ENCODE data around the gene AZU1.

Gene AZU1

DNA sequence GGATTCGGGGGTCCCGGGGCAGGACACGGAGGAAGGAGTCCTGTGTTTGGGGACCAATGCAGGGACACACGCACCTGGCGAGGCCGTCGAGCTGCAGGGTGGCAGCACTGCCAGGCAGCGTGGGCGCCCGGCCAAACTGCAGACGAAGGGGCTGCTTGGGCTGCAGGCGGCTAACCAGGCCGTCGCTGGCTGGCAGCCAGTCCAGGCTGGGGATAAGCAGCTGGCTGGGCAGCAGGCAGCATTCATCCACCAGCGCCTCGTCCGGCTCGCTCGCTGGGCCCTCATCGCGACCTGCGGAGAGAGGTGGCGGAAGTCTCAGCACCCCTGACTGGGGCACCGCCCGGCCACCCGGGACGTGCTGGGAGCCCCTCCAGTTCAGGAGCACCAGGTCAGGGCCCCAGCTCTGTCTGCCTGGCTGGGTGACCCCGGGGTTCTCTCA is 43.3 kb downstream of the AZU1 start:
- no peak for DNase-seq
- H3K27me3 ChIP-seq (replicated peaks in 2 of 5; ENCODE audit: control insufficient read depth in 4 of 5, insufficient read depth in 5 of 5, low read length in 4 of 5) = no peaks in the 10 kb centered on the region
- H3K4me1 ChIP-seq (ENCODE audit: control extremely low read depth in 1 of 4, control insufficient read depth in 4 of 4, insufficient read depth in 4 of 4, low read length in 3 of 4) = peaks cover 0 to 12% (median 4%) of the 10 kb centered on the region in 4 experiments
- whole genome bisulfite sequencing (ENCODE audit: insufficient coverage) = 98% methylated on average over 28 of the region's 28 CpGs
- H3K4me3 ChIP-seq (ENCODE audit: control insufficient read depth in 1 of 7, extremely low read depth in 1 of 7, insufficient read depth in 4 of 7, low read depth in 2 of 7, low read length in 6 of 7) = no peak overlapping the region
- H3K36me3 ChIP-seq (ENCODE audit: control insufficient read depth in 4 of 4, insufficient read depth in 4 of 4, low read length in 3 of 4) = peaks cover 5 to 63% (median 43%) of the 10 kb centered on the region in 4 experiments
- H3K9me3 ChIP-seq (ENCODE audit: control extremely low read depth in 1 of 5, control insufficient read depth in 4 of 5, insufficient read depth in 2 of 5, low read depth in 1 of 5, low read length in 4 of 5) = no peaks in the 10 kb centered on the region
- H3K27ac ChIP-seq (ENCODE audit: insufficient read depth in 1 of 2, low read depth in 1 of 2, low read length in 2 of 2, poor library complexity in 1 of 2, severe bottlenecking in 2 of 2) = no peak overlapping the region
- POLR2A ChIA-PET = no interaction called here
- CTCF ChIA-PET = no interaction called here

DNA sequence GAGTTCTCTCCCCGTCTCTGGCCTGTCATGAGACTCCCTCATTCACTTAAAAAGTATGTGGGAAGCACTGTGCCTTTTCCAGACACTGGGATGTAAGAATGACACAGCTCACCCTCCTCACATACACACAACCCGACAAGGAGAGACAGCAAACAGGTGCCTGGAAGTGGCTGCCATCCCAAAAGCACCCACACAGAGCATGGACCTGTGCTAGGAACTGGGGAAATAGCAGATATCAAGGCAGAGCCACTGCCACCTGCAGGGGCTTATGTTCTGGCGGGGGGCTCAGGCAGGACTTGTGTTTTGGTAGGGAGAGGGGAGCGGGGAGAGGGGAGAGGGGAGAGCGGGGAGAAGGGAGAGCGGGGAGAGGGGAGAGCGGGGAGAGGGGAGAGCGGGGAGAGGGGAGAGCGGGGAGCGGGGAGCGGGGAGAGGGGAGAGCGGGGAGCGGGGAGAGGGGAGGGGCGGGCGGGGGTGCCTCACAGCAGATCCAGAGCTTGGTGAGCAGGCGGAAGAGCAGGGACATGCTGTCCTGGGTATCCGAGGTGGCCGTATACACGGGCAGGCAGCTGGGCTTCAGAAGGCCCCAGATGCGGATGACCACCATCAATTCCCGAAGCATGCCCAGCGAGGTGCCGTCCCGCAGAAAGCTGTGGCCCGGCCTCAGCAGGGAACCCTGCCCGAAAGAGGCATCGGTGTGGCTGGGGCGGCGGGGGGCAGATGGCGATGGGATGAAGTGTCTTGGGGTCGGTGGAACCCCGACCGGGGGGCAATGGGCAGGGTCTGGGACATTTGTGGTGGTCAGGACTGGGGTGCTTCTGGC is 44.0 kb downstream of the AZU1 start:
- H3K4me3 ChIP-seq (ENCODE audit: control insufficient read depth in 1 of 7, extremely low read depth in 1 of 7, insufficient read depth in 4 of 7, low read depth in 2 of 7, low read length in 6 of 7) = no peak overlapping the region
- no peak overlapping the region for H3K27ac ChIP-seq (ENCODE audit: insufficient read depth in 1 of 2, low read depth in 1 of 2, low read length in 2 of 2, poor library complexity in 1 of 2, severe bottlenecking in 2 of 2)
- WGBS (ENCODE audit: insufficient coverage) = 97% methylated on average over 15 of the region's 33 CpGs
- H3K9me3 ChIP-seq (ENCODE audit: control extremely low read depth in 1 of 5, control insufficient read depth in 4 of 5, insufficient read depth in 2 of 5, low read depth in 1 of 5, low read length in 4 of 5) = no peaks in the 10 kb centered on the region
- DNase-seq = no peak
- ChIA-PET CTCF (interaction anchor here (0.7 kb wide), 1 partner anchor 8 kb away, joined by 3 read pairs; no protein-coding TSS in a partner anchor), POLR2A (interaction anchor here (0.6 kb wide), 2 partner anchors 33 to 35 kb away, joined by 3 to 4 read pairs; no protein-coding TSS in a partner anchor)
- H3K27me3 ChIP-seq (replicated peaks in 2 of 5; ENCODE audit: control insufficient read depth in 4 of 5, insufficient read depth in 5 of 5, low read length in 4 of 5) = no peaks in the 10 kb centered on the region
- peaks cover 0 to 12% (median 4%) of the 10 kb centered on the region in 4 experiments for H3K4me1 ChIP-seq (ENCODE audit: control extremely low read depth in 1 of 4, control insufficient read depth in 4 of 4, insufficient read depth in 4 of 4, low read length in 3 of 4)
- peaks cover 5 to 69% (median 49%) of the 10 kb centered on the region in 4 experiments for H3K36me3 ChIP-seq (ENCODE audit: control insufficient read depth in 4 of 4, insufficient read depth in 4 of 4, low read length in 3 of 4)

GRCh38 chr19:872266-872951 is 44.8 kb downstream of the AZU1 start:
- no peak overlapping the region for H3K4me3 ChIP-seq (ENCODE audit: control insufficient read depth in 1 of 7, extremely low read depth in 1 of 7, insufficient read depth in 4 of 7, low read depth in 2 of 7, low read length in 6 of 7)
- ChIA-PET POLR2A (interaction anchor here (0.6 kb wide), 1 partner anchor 34 kb away, joined by 3 read pairs; no protein-coding TSS in a partner anchor), CTCF (interaction anchor here (0.7 kb wide), 1 partner anchor 9 kb away, joined by 3 read pairs; no protein-coding TSS in a partner anchor)
- no peaks in the 10 kb centered on the region for H3K27me3 ChIP-seq (replicated peaks in 2 of 5; ENCODE audit: control insufficient read depth in 4 of 5, insufficient read depth in 5 of 5, low read length in 4 of 5)
- peak; percentile 78 to 85 (median 81) for DNase-seq
- H3K36me3 ChIP-seq (ENCODE audit: control insufficient read depth in 4 of 4, insufficient read depth in 4 of 4, low read length in 3 of 4) = peaks cover 5 to 74% (median 53%) of the 10 kb centered on the region in 4 experiments
- H3K9me3 ChIP-seq (ENCODE audit: control extremely low read depth in 1 of 5, control insufficient read depth in 4 of 5, insufficient read depth in 2 of 5, low read depth in 1 of 5, low read length in 4 of 5) = no peaks in the 10 kb centered on the region
- peaks cover 0 to 12% (median 4%) of the 10 kb centered on the region in 4 experiments for H3K4me1 ChIP-seq (ENCODE audit: control extremely low read depth in 1 of 4, control insufficient read depth in 4 of 4, insufficient read depth in 4 of 4, low read length in 3 of 4)
- H3K27ac ChIP-seq (ENCODE audit: insufficient read depth in 1 of 2, low read depth in 1 of 2, low read length in 2 of 2, poor library complexity in 1 of 2, severe bottlenecking in 2 of 2) = no peak overlapping the region
- WGBS (ENCODE audit: insufficient coverage) = 73% methylated on average over 11 of the region's 27 CpGs

GRCh38 chr19:873084-873483 is 45.4 kb downstream of the AZU1 start:
- POLR2A ChIA-PET = no interaction called here
- H3K27ac ChIP-seq (ENCODE audit: insufficient read depth in 1 of 2, low read depth in 1 of 2, low read length in 2 of 2, poor library complexity in 1 of 2, severe bottlenecking in 2 of 2) = no peak overlapping the region
- no peaks in the 10 kb centered on the region for H3K9me3 ChIP-seq (ENCODE audit: control extremely low read depth in 1 of 5, control insufficient read depth in 4 of 5, insufficient read depth in 2 of 5, low read depth in 1 of 5, low read length in 4 of 5)
- H3K36me3 ChIP-seq (ENCODE audit: control insufficient read depth in 4 of 4, insufficient read depth in 4 of 4, low read length in 3 of 4) = peaks cover 0 to 68% (median 48%) of the 10 kb centered on the region in 4 experiments
- CTCF ChIA-PET = no interaction called here
- H3K4me1 ChIP-seq (ENCODE audit: control extremely low read depth in 1 of 4, control insufficient read depth in 4 of 4, insufficient read depth in 4 of 4, low read length in 3 of 4) = peaks cover 0 to 12% (median 4%) of the 10 kb centered on the region in 4 experiments
- peak; percentile 73 to 91 (median 86) for DNase-seq
- H3K27me3 ChIP-seq (replicated peaks in 2 of 5; ENCODE audit: control insufficient read depth in 4 of 5, insufficient read depth in 5 of 5, low read length in 4 of 5) = no peaks in the 10 kb centered on the region
- WGBS (ENCODE audit: insufficient coverage) = 96% methylated on average over 4 of the region's 13 CpGs
- no peak overlapping the region for H3K4me3 ChIP-seq (ENCODE audit: control insufficient read depth in 1 of 7, extremely low read depth in 1 of 7, insufficient read depth in 4 of 7, low read depth in 2 of 7, low read length in 6 of 7)

DNA sequence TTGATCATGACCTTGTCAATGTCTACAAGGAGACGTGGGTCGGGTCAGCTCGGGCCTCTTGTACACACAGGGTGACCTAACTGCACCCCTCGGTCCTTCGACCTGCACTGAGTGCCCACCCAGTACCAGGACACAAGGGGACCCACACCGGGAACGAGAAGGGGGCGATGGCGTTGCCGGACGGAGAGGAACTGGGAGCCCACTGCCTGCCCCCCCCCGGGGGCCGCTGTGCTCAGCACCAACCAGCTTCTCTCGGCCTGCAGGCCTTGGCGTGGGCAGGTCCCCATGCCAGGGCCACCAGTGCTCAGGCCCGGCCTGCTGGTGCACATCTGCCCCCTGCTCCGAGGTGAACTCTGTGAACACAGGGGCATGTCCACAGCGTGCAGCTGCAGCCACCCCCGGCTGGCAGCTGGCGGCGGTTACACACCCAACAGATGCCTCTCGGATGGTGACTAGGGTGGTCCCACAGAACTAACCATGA is 46.0 kb downstream of the AZU1 start:
- Histone ChIP-seq H3K4me1 (ENCODE audit: control extremely low read depth in 1 of 4, control insufficient read depth in 4 of 4, insufficient read depth in 4 of 4, low read length in 3 of 4) (peaks cover 0 to 12% (median 4%) of the 10 kb centered on the region in 4 experiments), H3K27me3 (replicated peaks in 2 of 5; ENCODE audit: control insufficient read depth in 4 of 5, insufficient read depth in 5 of 5, low read length in 4 of 5) (no peaks in the 10 kb centered on the region), H3K4me3 (ENCODE audit: control insufficient read depth in 1 of 7, extremely low read depth in 1 of 7, insufficient read depth in 4 of 7, low read depth in 2 of 7, low read length in 6 of 7) (no peak overlapping the region), H3K36me3 (ENCODE audit: control insufficient read depth in 4 of 4, insufficient read depth in 4 of 4, low read length in 3 of 4) (peaks cover 0 to 64% (median 43%) of the 10 kb centered on the region in 4 experiments), H3K27ac (ENCODE audit: insufficient read depth in 1 of 2, low read depth in 1 of 2, low read length in 2 of 2, poor library complexity in 1 of 2, severe bottlenecking in 2 of 2) (no peak overlapping the region), H3K9me3 (ENCODE audit: control extremely low read depth in 1 of 5, control insufficient read depth in 4 of 5, insufficient read depth in 2 of 5, low read depth in 1 of 5, low read length in 4 of 5) (no peaks in the 10 kb centered on the region)
- CTCF ChIA-PET = no interaction called here
- 99% methylated on average over 18 of the region's 22 CpGs for WGBS (ENCODE audit: insufficient coverage)
- POLR2A ChIA-PET = no interaction called here
- DNase-seq = no peak

DNA sequence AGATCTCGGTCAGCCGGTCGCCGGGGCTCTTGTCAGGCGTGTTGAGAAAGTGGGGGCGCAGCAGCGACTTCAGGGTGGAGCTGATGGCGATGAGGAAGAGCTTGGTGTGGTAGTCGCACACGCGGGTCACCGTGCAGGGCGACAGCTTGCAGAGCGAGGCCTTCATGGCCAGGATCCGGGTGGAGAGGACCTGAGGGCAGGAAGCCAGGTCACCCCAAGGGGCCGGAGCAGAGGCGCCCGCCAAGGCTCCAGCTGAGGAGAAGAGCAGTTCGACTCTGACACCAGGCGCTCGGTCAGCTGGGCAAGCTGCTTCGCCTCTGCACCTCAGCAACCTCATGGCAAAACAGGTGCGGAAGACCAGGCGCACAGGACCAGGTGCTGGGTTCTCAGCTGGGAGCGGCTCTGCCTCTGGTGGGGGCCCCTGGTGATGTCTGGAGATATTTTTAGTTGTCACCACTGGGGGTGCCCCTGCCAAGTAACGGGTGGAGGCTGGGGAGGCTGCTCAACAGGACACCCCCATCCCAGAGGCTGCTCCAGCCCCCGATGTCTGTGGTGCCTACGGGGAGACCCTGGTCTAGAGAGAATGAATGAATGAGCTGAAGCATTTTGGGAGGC is 47.7 kb downstream of the AZU1 start:
- no peaks in the 10 kb centered on the region for H3K27me3 ChIP-seq (replicated peaks in 2 of 5; ENCODE audit: control insufficient read depth in 4 of 5, insufficient read depth in 5 of 5, low read length in 4 of 5)
- 98% methylated on average over 25 of the region's 28 CpGs for WGBS (ENCODE audit: insufficient coverage)
- no peak overlapping the region for H3K4me3 ChIP-seq (ENCODE audit: control insufficient read depth in 1 of 7, extremely low read depth in 1 of 7, insufficient read depth in 4 of 7, low read depth in 2 of 7, low read length in 6 of 7)
- CTCF ChIA-PET = interaction anchor here (1.0 to 1.2 kb wide), 3 partner anchors 12 to 30 kb away, joined by 3 to 5 read pairs (median 4); partner anchors contain the start of genes MED16 and RNU6-9
- peaks cover 0 to 60% (median 37%) of the 10 kb centered on the region in 4 experiments for H3K36me3 ChIP-seq (ENCODE audit: control insufficient read depth in 4 of 4, insufficient read depth in 4 of 4, low read length in 3 of 4)
- peaks cover 0 to 12% (median 4%) of the 10 kb centered on the region in 4 experiments for H3K4me1 ChIP-seq (ENCODE audit: control extremely low read depth in 1 of 4, control insufficient read depth in 4 of 4, insufficient read depth in 4 of 4, low read length in 3 of 4)
- no peak for DNase-seq
- no peaks in the 10 kb centered on the region for H3K9me3 ChIP-seq (ENCODE audit: control extremely low read depth in 1 of 5, control insufficient read depth in 4 of 5, insufficient read depth in 2 of 5, low read depth in 1 of 5, low read length in 4 of 5)
- no peak overlapping the region for H3K27ac ChIP-seq (ENCODE audit: insufficient read depth in 1 of 2, low read depth in 1 of 2, low read length in 2 of 2, poor library complexity in 1 of 2, severe bottlenecking in 2 of 2)
- POLR2A ChIA-PET = no interaction called here

Data from common myeloid progenitor, CD34-positive (primary cell).